GM12801 (cell line): Measurements from ENCODE around the gene ASTN1.

Experiments used
- TF ChIP-seq, protein P1 (sequence below): IDR thresholded peaks from one replicate; pipeline ENCODE4 v1.5.1; 2011; ENCODE audit warnings: control low read depth; ENCODE audit not compliant: insufficient read length; ENCODE audit errors: extremely low read depth

ASTN1 gene

DNA sequence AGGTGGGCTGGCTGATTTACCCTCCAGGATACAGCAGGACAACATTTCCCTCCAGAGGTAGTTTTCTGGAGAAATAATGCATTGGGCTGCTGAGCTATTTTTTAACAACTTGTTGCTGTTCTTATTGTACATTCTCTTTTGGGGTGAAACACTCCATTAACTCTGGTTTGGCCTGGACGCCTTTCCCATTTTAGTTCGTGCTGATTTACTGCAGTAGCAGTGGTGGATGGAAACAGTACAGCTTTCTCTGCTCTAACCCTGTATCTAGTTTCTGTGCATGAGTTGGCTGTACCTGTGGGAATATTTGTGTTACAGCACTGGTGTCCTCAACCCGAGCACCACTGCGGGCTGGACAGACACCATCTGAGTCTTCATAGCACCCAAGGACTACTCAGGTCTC is 325.3 kb downstream of the ASTN1 start:
- TF ChIP-seq, protein P1, sequence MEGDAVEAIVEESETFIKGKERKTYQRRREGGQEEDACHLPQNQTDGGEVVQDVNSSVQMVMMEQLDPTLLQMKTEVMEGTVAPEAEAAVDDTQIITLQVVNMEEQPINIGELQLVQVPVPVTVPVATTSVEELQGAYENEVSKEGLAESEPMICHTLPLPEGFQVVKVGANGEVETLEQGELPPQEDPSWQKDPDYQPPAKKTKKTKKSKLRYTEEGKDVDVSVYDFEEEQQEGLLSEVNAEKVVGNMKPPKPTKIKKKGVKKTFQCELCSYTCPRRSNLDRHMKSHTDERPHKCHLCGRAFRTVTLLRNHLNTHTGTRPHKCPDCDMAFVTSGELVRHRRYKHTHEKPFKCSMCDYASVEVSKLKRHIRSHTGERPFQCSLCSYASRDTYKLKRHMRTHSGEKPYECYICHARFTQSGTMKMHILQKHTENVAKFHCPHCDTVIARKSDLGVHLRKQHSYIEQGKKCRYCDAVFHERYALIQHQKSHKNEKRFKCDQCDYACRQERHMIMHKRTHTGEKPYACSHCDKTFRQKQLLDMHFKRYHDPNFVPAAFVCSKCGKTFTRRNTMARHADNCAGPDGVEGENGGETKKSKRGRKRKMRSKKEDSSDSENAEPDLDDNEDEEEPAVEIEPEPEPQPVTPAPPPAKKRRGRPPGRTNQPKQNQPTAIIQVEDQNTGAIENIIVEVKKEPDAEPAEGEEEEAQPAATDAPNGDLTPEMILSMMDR: no peak

DNA sequence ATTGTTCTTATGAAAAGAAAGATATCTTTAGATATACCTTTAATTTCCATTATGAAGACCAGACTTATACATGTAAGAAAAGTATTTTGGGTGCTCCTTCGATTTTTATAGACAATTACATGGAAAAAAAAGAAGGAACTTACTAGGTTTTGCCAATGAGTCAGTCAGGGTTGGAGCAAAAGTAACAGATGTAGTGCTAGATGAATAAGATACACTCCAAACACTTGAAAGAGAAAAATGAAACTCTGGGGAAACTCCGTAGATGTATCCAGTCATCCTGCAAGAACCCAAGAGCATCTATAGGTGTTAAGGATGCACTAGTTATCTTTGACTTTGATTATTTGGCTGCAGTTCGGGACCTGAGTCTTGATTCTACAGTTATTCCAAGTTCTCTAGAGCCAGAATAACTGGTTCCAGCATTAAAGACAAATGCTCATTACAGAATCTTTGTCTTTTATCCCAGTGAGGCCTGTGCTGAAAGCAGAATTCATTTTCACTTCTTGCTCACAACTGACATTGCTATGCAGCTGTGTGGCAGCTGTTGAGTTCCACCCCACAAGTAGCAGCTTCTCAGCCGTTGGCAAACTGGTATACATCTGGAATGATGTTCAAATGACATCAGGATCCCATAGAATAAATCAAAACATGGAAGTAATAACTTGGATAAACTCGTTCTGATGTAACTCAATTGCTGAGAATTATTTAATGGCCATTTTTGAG is 326.1 kb downstream of the ASTN1 start:
- TF ChIP-seq, protein P1: no peak

DNA sequence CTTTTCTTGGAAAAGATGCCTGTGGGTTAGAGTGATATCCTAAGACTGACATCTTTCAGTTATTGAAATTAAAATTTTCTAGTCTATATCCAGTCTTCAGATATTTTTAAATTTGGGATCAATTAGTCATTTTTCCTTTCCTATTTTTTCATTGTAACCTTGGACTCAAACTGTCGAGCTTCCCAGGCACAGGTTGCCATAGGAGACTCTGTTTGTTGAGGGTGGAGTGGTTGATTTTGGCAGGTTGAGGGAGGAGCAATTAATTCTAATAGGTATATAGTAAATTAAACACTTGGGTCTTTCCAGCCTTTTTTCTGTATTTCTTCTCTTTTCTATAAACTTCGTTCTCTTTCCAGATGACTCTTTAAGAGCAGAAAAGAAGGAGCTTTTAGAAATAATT is 326.8 kb downstream of the ASTN1 start:
- TF ChIP-seq, protein P1: no peak

DNA sequence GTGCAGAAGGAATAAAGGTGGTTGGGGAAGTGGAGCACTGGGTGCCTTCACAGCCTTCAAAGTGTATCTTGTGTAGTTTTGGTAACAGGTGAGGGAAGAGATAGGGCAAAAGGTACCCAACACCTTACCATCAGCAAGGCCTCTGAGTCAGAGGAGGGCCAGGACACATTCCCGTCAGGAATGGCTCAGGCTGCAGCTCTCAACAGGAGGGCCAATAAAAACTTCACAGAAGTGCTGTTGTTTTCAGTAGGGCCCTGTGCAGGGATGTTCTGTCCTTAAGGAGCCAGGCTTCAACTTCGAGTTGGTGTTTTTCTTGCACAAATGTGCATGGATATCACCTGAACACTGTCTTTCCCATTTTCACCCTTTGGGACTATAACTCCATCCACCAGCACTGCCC is 333.4 kb downstream of the ASTN1 start:
- TF ChIP-seq, protein P1: no peak

DNA sequence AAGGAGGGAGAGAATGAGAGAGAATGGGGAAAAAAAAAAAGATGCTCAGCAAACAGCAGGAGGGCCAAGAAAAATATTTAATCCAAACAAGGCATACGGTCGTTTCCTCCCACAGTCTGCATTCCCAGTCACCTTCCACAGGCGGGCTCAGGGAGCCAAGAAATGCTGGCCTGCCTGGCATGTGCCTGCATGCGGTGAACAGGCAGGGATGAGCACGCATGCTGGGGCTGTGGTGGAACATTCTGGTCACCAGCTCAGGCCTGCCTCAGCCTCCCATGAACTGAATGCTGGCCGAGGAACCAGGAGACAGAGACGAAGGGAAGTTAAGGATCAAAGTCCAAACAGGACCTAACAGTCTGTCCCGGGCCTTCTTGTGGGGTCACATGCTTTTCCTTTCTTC is 335.3 kb downstream of the ASTN1 start:
- TF ChIP-seq, protein P1: no peak

DNA sequence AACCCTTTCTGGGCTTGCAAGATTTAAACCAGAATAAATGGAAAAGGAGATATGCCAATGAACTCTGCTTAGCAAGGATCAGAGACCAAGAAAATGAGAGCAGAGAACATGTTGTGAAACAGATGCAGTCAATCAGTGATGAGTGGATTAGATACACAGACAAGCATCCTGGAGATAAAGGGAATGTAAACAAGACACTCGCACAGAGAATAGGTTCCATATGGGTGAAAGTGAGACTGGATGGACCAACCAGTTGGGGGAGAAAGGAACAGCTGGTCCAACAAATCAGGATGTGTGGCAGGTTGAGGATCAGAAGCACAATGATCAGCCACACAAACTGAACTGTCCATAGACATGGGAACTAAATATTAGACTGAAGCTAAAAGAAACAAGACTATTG is 338.2 kb downstream of the ASTN1 start:
- TF ChIP-seq, protein P1: no peak

DNA sequence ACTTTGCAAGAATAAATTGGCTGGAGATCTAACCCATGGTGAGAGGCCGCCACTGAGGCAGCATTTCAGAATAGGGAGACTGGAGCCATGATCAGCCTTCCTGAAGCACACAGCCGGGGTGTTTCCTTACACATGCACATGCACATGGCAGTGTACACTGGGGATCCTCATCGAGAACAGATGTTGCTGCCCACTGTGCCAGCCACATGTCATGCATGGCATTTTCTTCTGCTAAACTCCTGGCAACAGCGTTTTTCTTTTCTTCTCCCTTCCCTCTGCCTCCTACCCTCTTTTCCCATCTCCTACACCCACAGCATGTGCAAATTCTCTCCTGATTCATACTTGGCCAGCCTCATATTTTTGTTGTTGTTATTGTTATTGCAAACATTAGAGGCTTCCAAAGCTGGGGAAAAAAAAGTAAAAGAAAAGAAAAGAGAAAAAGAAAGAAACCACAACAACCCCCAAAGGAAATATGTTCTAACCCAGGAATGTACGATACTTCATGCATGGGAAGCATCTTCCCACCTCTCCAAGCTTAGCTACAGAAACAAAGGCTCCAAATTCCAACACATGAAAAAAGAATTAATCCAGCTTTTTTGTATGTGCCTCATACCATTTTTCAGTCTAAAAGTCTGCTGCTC is 344.0 kb downstream of the ASTN1 start:
- TF ChIP-seq, protein P1: no peak
